DOHH2 (cell line): ENCODE results near the gene KCNIP3.

ENCODE experiments used
- H3F3A ChIP-seq: fragments of 200-600 bp; sonication (generic), shearing (Covaris generic); 2 replicates; pipeline ENCODE4 v1.6.0; 2016; ENCODE audit warnings: antibody characterized with exemption, mild to moderate bottlenecking; ENCODE audit not compliant: control insufficient read depth, insufficient read depth
- H3K27ac ChIP-seq: fragments of 200-600 bp; sonication (generic); 2 replicates; pipeline ENCODE4 v1.5.1; 2014; ENCODE audit warnings: low read depth, mild to moderate bottlenecking, low read length, moderate library complexity
- H3K27me3 ChIP-seq: fragments of 200-600 bp; sonication (generic); 2 replicates; pipeline ENCODE4 v1.6.1; 2014; ENCODE audit warnings: mild to moderate bottlenecking, low read length, mixed read lengths; ENCODE audit not compliant: control insufficient read depth
- H3K36me3 ChIP-seq: fragments of 200-600 bp; sonication (generic); 2 replicates; pipeline ENCODE4 v1.6.1; 2014; ENCODE audit warnings: mild to moderate bottlenecking, low read length, moderate library complexity, mixed read lengths; ENCODE audit not compliant: control insufficient read depth
- H3K4me1 ChIP-seq: fragments of 200-600 bp; sonication (generic); 2 replicates; pipeline ENCODE4 v1.6.1; 2014; ENCODE audit warnings: mild to moderate bottlenecking, low read length, mixed read lengths; ENCODE audit not compliant: control insufficient read depth
- H3K4me2 ChIP-seq: fragments of 200-600 bp; sonication (generic); 2 replicates; pipeline ENCODE4 v1.6.0; 2014; ENCODE audit warnings: mild to moderate bottlenecking, low read length, moderate library complexity
- H3K4me3 ChIP-seq: fragments of 200-600 bp; sonication (generic); 2 replicates; pipeline ENCODE4 v1.5.1; 2014; ENCODE audit warnings: mild to moderate bottlenecking, low read length, mixed read lengths
- H3K79me2 ChIP-seq: fragments of 200-600 bp; sonication (generic); 2 replicates; pipeline ENCODE4 v1.6.1; 2014; ENCODE audit warnings: mild to moderate bottlenecking, low read length, mixed read lengths; ENCODE audit not compliant: control insufficient read depth
- H3K9me2 ChIP-seq: fragments of 200-600 bp; sonication (generic); replicated peaks from 2 replicates; pipeline ENCODE4 v1.6.1; 2014; ENCODE audit warnings: mild to moderate bottlenecking, low read length, mixed read lengths; ENCODE audit not compliant: control insufficient read depth
- H3K9me3 ChIP-seq: fragments of 200-600 bp; sonication (generic); 2 replicates; pipeline ENCODE4 v1.6.1; 2014; ENCODE audit warnings: antibody characterized with exemption, low read length, mixed read lengths; ENCODE audit not compliant: control insufficient read depth, insufficient read depth
- H4K20me1 ChIP-seq: fragments of 200-600 bp; sonication (generic); 2 replicates; pipeline ENCODE4 v1.6.0; 2014; ENCODE audit warnings: low read depth, mild to moderate bottlenecking, antibody characterized with exemption, low read length, moderate library complexity; ENCODE audit not compliant: control insufficient read depth, insufficient read depth
- EZH2phosphoT487 ChIP-seq: fragments of 200-600 bp; sonication (generic); IDR thresholded peaks from 2 replicates; pipeline ENCODE4 v1.6.1; 2017; ENCODE audit warnings: borderline replicate concordance, mild to moderate bottlenecking, antibody characterized with exemption, low read length, moderate library complexity, mixed read lengths
- TF ChIP-seq, protein P1 (sequence below): fragments of 200-600 bp; sonication (generic); IDR thresholded peaks from one replicate; pipeline ENCODE4 v1.5.1; 2014; ENCODE audit warnings: antibody characterized with exemption, mild to moderate bottlenecking, low read depth, low read length; ENCODE audit not compliant: poor library complexity, severe bottlenecking

KCNIP3 gene

DNA sequence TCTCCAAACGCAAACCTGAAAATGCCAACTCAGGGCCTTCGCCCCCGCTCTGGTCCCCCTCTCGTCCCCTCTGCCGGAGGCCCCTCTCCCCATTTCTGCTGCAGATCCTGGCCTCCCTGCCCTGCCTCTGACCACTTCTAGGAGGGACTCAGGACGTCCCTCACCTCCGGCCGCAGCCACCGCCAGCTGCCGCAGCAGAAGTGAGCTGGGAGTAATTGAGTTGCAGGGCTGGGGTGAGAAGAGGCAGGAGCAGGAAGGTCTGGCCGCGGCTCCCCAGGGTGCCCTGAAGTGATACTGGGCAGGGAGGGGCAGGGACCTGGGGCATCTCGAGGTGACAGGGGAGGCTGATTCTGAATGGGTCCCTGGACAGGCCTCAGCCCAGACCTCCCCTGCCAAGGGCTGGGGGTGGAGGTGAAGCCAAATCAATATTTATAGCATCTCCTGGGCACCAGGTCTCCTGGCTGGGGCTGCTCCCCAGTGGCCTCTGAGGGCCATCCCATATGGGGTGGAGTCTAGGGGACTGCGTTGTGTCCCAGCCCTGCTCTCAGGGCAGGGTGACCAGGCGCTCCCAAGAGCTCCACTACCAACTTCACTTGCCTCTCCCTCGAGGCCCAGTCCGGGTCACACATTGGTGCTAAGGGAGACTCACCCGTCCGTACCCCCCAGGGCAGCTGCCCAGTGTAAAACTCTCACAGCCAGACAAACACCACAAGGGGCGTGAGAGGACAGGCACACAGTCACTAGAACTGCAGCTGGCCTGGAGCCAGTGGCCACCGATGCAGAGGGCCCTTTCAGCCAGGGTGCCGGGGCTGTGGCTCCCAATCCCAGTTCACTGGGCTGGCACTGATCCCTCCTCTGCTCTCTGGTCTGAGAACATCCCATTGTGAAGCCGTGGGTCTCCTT is 33.0 kb downstream of the KCNIP3 start:
- no peak for TF ChIP-seq EZH2phosphoT487
- TF ChIP-seq, protein P1, sequence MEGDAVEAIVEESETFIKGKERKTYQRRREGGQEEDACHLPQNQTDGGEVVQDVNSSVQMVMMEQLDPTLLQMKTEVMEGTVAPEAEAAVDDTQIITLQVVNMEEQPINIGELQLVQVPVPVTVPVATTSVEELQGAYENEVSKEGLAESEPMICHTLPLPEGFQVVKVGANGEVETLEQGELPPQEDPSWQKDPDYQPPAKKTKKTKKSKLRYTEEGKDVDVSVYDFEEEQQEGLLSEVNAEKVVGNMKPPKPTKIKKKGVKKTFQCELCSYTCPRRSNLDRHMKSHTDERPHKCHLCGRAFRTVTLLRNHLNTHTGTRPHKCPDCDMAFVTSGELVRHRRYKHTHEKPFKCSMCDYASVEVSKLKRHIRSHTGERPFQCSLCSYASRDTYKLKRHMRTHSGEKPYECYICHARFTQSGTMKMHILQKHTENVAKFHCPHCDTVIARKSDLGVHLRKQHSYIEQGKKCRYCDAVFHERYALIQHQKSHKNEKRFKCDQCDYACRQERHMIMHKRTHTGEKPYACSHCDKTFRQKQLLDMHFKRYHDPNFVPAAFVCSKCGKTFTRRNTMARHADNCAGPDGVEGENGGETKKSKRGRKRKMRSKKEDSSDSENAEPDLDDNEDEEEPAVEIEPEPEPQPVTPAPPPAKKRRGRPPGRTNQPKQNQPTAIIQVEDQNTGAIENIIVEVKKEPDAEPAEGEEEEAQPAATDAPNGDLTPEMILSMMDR = no peak
- H4K20me1 ChIP-seq = no peaks in the 10 kb centered on the region
- no peaks in the 10 kb centered on the region for H3K4me1 ChIP-seq
- H3K9me2 ChIP-seq = no peaks in the 10 kb centered on the region
- no peak overlapping the region for H3K27ac ChIP-seq
- H3K9me3 ChIP-seq = no peaks in the 10 kb centered on the region
- H3K4me3 ChIP-seq = no peak overlapping the region
- no peak overlapping the region for H3K4me2 ChIP-seq
- no peaks in the 10 kb centered on the region for H3K27me3 ChIP-seq
- H3K36me3 ChIP-seq = no peaks in the 10 kb centered on the region
- H3F3A ChIP-seq = no peaks in the 10 kb centered on the region
- no peaks in the 10 kb centered on the region for H3K79me2 ChIP-seq

DNA sequence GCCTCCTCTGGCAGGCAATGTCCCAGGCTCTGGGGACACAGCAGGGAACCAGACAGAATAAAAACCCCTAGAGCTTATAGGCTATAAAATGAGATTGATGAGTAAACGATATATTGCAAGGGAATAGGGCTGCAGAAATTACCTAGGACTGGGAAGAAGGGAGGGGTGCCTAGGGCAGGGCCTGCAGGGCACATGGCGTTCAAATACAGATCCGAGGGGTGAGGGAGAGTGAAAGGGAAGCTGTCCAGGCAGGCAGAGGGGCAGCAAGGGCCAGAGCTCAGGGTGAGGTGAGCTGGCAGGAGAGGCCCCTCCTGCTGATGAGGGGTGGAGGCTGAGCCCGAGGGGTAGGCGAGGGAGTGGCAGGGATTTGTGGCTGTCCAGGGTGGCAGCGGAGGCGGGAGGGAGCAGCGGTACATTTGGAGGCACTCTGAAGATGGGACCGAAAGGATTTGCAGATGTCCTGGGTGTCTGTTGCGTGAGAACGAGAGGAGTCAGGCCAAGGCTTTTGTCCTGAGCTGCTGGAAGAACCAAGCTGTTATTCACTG is 33.7 kb downstream of the KCNIP3 start:
- Histone ChIP-seq H3K4me3 (no peak overlapping the region), H3K79me2 (no peaks in the 10 kb centered on the region), H3F3A (no peaks in the 10 kb centered on the region), H3K27me3 (no peaks in the 10 kb centered on the region), H3K4me1 (no peaks in the 10 kb centered on the region), H3K9me2 (no peaks in the 10 kb centered on the region), H3K4me2 (no peak overlapping the region), H3K27ac (no peak overlapping the region), H3K36me3 (no peaks in the 10 kb centered on the region), H4K20me1 (no peaks in the 10 kb centered on the region), H3K9me3 (no peaks in the 10 kb centered on the region)
- TF ChIP-seq, protein P1 = no peak
- TF ChIP-seq EZH2phosphoT487 = no peak

DNA sequence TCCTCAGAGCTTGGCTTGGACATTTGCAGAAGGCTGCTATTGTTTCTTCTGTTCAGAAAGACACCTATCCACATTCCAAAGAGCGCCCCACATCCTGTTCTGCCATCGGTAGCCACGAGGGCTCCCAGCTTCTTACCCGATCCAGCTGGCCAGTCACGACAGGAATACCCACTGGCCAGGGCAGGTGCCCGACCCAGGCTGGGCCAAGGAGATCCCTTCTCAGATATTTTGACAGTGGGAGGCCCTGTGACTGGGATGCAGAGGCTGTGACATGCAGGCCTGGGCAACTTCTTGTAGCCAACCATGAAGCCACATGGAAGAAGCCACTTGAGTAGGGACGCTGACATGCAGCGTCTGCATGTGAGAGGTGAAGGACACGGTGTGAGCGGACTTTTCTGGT is 34.5 kb downstream of the KCNIP3 start:
- Histone ChIP-seq H3K79me2 (no peaks in the 10 kb centered on the region), H3K27me3 (no peaks in the 10 kb centered on the region), H3K4me3 (no peak overlapping the region), H3F3A (no peaks in the 10 kb centered on the region), H3K9me2 (no peaks in the 10 kb centered on the region), H3K4me2 (no peak overlapping the region), H3K36me3 (no peaks in the 10 kb centered on the region), H3K9me3 (no peaks in the 10 kb centered on the region), H3K4me1 (no peaks in the 10 kb centered on the region), H3K27ac (no peak overlapping the region), H4K20me1 (no peaks in the 10 kb centered on the region)
- no peak for TF ChIP-seq EZH2phosphoT487
- TF ChIP-seq, protein P1 = no peak
